Testis (tissue), 2 donors: ENCODE results near the gene SLC19A1.

Experiments used
- CTCF ChIP-seq, 3 experiments: fragments of 450-650 bp in 2 of 3; fragments of 200-600 bp in 1 of 3; sonication (generic) in 1 of 3; IDR thresholded peaks; one replicate each; pipeline ENCODE4 v1.5.1; 2016 to 2019; ENCODE audit warnings: antibody characterized with exemption in 3 of 3, mild to moderate bottlenecking in 2 of 3, moderate library complexity in 1 of 3
- POLR2A ChIP-seq: fragments of 450-650 bp; IDR thresholded peaks from one replicate; pipeline ENCODE4 v1.6.1; 2017; ENCODE audit warnings: antibody characterized with exemption, mild to moderate bottlenecking, moderate library complexity

- TF ChIP-seq CTCF (IDR thresholded peaks at IDR 0.05) (no peak), POLR2A (no peak)
Observed at GRCh38 chr21:45456584-45457160, 85.6 kb downstream of the SLC19A1 start.
